OCI-LY7 (cell line): ENCODE data around the gene UBA52. TPM values are rescaled to one million over a fixed set of nuclear protein-coding genes. Genes with fewer than 3 reads are reported as not detected.

Experiments
- BruUV-seq: library from RNA; stranded (reverse); fragments of 400-500 nt; replicated peaks from 2 replicates; lab custom pipeline; 2021; lab: Mats Ljungman, UMichigan
- CTCF ChIA-PET: fragments of 300-600 bp; sonication (Branson Sonifier 250); formaldehyde crosslinking; loops from one replicate; lab custom pipeline; 2022; ENCODE audit warnings: antibody characterized with exemption; ENCODE audit not compliant: unreplicated experiment; lab: Charles Lee
- POLR2A ChIA-PET: fragments of 300-600 bp; sonication (Branson Sonifier 250); formaldehyde crosslinking; loops from one replicate; lab custom pipeline; 2022; ENCODE audit warnings: antibody characterized with exemption; lab: Charles Lee
- DNase-seq: peaks from one replicate; pipeline ENCODE4 v3.0.0-alpha.2; 2015; ENCODE audit warnings: low spot score
- H2AFZ ChIP-seq: fragments of 200-600 bp; sonication (generic), shearing (Covaris generic); 2 replicates; pipeline ENCODE4 v1.6.1; 2014; ENCODE audit warnings: mild to moderate bottlenecking, antibody characterized with exemption, low read length, moderate library complexity
- H3K27ac ChIP-seq: fragments of 200-600 bp; sonication (generic); 2 replicates; pipeline ENCODE4 v1.5.1; 2014; ENCODE audit warnings: mixed run types, low read depth, mild to moderate bottlenecking, moderate library complexity, low read length, inconsistent platforms; ENCODE audit not compliant: poor library complexity, severe bottlenecking
- H3K36me3 ChIP-seq: fragments of 200-600 bp; sonication (generic); 2 replicates; pipeline ENCODE4 v1.6.1; 2014; ENCODE audit warnings: mild to moderate bottlenecking, antibody characterized with exemption, low read length, moderate library complexity, mixed read lengths; ENCODE audit not compliant: insufficient read depth
- H3K4me1 ChIP-seq: fragments of 200-600 bp; sonication (generic); 2 replicates; pipeline ENCODE4 v1.5.1; 2014; ENCODE audit warnings: mild to moderate bottlenecking, low read length; ENCODE audit not compliant: insufficient read depth, poor library complexity, severe bottlenecking
- H3K4me2 ChIP-seq: fragments of 200-600 bp; sonication (generic); 2 replicates; pipeline ENCODE4 v1.6.1; 2014; ENCODE audit warnings: mild to moderate bottlenecking, low read length
- H3K4me3 ChIP-seq: fragments of 200-600 bp; sonication (generic); 2 replicates; pipeline ENCODE4 v1.5.1; 2014; ENCODE audit warnings: mild to moderate bottlenecking, low read depth, low read length; ENCODE audit not compliant: poor library complexity, severe bottlenecking
- H3K79me2 ChIP-seq: fragments of 200-600 bp; sonication (generic); 2 replicates; pipeline ENCODE4 v1.6.1; 2016; ENCODE audit warnings: low read depth, mild to moderate bottlenecking, low read length, moderate library complexity, mixed read lengths; ENCODE audit not compliant: insufficient read depth
- H3K9me2 ChIP-seq: fragments of 200-600 bp; sonication (generic); 2 replicates; pipeline ENCODE4 v1.6.1; 2016; ENCODE audit warnings: mild to moderate bottlenecking, low read length, mixed read lengths; ENCODE audit not compliant: insufficient read depth
- H3K9me3 ChIP-seq: fragments of 200-600 bp; sonication (generic); 2 replicates; pipeline ENCODE4 v1.6.1; 2014; ENCODE audit warnings: mild to moderate bottlenecking, mixed run types, low read length, mixed read lengths
- H4K20me1 ChIP-seq: fragments of 200-600 bp; sonication (generic); 2 replicates; pipeline ENCODE4 v1.6.1; 2014; ENCODE audit warnings: mild to moderate bottlenecking, antibody characterized with exemption, low read length, moderate library complexity, mixed read lengths; ENCODE audit not compliant: insufficient read depth
- EZH2phosphoT487 ChIP-seq: fragments of 200-600 bp; sonication (generic); IDR thresholded peaks from 2 replicates; pipeline ENCODE4 v1.6.1; 2018; ENCODE audit warnings: low read depth, borderline replicate concordance, mild to moderate bottlenecking, mixed run types, antibody characterized with exemption, low read length, moderate library complexity, mixed read lengths
- intact Hi-C: fragments of 100-400 bp; cut with micrococcal nuclease; formaldehyde crosslinking; loops from one replicate; pipeline ENCODE4 v1.10.0; 2022; ENCODE audit not compliant: unreplicated experiment
- total RNA-seq, 2 experiments: library from RNA; depleted of rRNA in 1 of 2; stranded (reverse); fragments of >200 nt in 1 of 2; shearing (Covaris generic) in 1 of 2; gene quantifications; 2 replicates each; pipeline ENCODE4 v1.2.3, GENCODE V29; 2014 to 2022
- TF ChIP-seq, protein P1 (sequence below): fragments of 200-600 bp; sonication (generic); conservative IDR thresholded peaks from 2 replicates; pipeline ENCODE4 v1.5.1; 2014; ENCODE audit warnings: mild to moderate bottlenecking, antibody characterized with exemption, low read length, moderate library complexity, mixed read lengths

The UBA52 gene
- total RNA-seq, 2 experiments from 2014 or later, result 1,496 to 1,580 TPM

DNA sequence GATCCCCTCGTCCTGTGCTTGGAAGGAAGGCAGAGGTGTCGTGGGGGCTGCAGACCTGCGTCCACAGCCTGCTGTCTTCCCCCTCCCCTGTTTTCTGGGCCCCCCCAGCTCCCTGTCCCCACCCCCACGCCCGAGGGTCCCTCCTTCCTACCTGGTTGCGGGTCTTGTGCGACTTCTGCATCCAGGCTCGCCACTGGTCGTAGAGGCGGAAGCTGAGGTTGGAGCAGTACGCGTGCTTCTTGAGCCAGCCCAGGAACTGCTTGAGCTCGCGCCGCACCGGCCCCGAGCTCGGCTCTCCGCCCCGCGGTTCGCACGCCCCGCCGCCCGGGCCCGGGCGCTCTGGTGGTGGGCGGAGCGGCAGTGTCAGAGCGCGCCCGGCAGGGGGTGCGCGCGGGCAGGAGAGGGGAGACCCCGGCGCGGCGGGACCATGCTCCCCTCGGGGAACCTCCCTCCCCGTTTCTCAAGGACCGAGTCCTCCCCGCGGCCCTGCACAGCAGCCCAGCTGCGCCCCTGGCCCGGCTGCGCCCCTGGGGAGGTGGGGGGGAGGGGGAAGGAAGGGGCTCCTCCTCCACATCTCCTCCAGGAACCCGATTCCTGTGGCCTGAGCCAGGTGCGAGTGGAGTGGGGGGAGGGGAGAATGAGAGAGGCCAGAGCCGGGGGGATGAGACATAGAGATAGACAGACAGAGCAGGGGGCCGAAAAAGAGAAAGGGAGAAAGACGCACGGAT lies 22.6 kb downstream of the UBA52 start:
- peak; percentile 89 for DNase-seq
- peaks cover 32% of the 10 kb centered on the region for H3K4me1 ChIP-seq
- no peaks in the 10 kb centered on the region for H3K9me2 ChIP-seq
- peak overlapping the region; percentile 80 for H3K4me2 ChIP-seq
- peaks cover 17% of the 10 kb centered on the region; the same call in 1 of the 2 replicates for H3K36me3 ChIP-seq
- peak overlapping the region; percentile 25; the same call in 1 of the 2 replicates for H2AFZ ChIP-seq
- ChIA-PET CTCF (interaction anchor here (0.5 to 1.4 kb wide), 7 partner anchors 30 to 594 kb away, joined by 3 to 10 read pairs (median 5); no protein-coding TSS in a partner anchor), POLR2A (interaction anchor here (0.6 to 0.9 kb wide), 4 partner anchors 19 to 560 kb away, joined by 3 to 5 read pairs (median 4); no protein-coding TSS in a partner anchor)
- H3K4me3 ChIP-seq, result peak overlapping the region; percentile 62
- peaks cover 10% of the 10 kb centered on the region for H3K79me2 ChIP-seq
- no peaks in the 10 kb centered on the region for H4K20me1 ChIP-seq
- peak overlapping the region; percentile 31 for H3K27ac ChIP-seq
- intact Hi-C loops, result loop anchor here (1.0 to 2.0 kb wide), 2 partner anchors 79 to 253 kb away; no protein-coding TSS in a partner anchor
- TF ChIP-seq EZH2phosphoT487, result no peak
- TF ChIP-seq, protein P1, sequence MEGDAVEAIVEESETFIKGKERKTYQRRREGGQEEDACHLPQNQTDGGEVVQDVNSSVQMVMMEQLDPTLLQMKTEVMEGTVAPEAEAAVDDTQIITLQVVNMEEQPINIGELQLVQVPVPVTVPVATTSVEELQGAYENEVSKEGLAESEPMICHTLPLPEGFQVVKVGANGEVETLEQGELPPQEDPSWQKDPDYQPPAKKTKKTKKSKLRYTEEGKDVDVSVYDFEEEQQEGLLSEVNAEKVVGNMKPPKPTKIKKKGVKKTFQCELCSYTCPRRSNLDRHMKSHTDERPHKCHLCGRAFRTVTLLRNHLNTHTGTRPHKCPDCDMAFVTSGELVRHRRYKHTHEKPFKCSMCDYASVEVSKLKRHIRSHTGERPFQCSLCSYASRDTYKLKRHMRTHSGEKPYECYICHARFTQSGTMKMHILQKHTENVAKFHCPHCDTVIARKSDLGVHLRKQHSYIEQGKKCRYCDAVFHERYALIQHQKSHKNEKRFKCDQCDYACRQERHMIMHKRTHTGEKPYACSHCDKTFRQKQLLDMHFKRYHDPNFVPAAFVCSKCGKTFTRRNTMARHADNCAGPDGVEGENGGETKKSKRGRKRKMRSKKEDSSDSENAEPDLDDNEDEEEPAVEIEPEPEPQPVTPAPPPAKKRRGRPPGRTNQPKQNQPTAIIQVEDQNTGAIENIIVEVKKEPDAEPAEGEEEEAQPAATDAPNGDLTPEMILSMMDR, result peak; percentile 89
- BruUV-seq, result no TSS peak
- no peaks in the 10 kb centered on the region for H3K9me3 ChIP-seq

DNA sequence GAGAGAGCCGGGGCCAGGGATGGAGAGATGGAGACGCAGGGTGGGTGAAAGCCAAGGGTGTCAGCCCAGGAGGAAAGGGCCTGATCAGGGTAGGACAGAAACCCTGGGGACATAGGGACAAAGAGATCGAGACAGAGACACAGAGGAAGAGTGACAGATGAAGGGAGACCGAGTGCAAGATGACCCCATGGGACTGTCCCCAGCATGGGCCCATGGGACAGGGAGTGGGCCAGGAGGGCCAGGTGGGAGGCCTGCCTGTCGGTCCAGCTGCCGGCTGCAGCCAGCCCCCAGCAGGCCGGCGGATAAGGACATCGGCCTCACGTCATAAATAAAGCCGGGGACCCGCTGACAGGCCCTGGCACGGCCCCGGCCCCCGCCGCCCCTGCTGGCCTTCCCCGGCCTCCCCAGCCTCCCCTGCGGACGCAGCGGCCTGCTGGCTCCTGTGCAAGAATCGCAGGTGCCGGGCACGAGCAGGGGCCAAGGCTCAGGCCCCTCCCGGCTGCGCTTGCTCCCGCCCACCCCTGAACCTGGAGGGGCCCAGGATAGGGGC lies 23.2 kb downstream of the UBA52 start:
- TF ChIP-seq, protein P1, result no peak
- TF ChIP-seq EZH2phosphoT487, result no peak
- Histone ChIP-seq H3K79me2 (peaks cover 6% of the 10 kb centered on the region), H3K27ac (no peak overlapping the region), H3K9me3 (no peaks in the 10 kb centered on the region), H2AFZ (peak overlapping the region; percentile 25; the same call in 1 of the 2 replicates), H3K4me2 (peak overlapping the region; percentile 80), H3K36me3 (peaks cover 17% of the 10 kb centered on the region; the same call in 1 of the 2 replicates), H3K4me1 (peaks cover 27% of the 10 kb centered on the region), H3K4me3 (peak overlapping the region; percentile 62), H4K20me1 (no peaks in the 10 kb centered on the region), H3K9me2 (no peaks in the 10 kb centered on the region)
- DNase-seq, result no peak
- intact Hi-C loops, result loop anchor here (1.0 to 2.0 kb wide), 2 partner anchors 78 to 252 kb away; no protein-coding TSS in a partner anchor
- ChIA-PET POLR2A (no interaction called here), CTCF (no interaction called here)
- BruUV-seq, result no TSS peak
